Chondrocyte (in vitro differentiated cells): ENCODE measurements around the gene OR2AK2. TPM values are rescaled to one million over a fixed set of nuclear protein-coding genes. Genes with fewer than 3 reads are reported as not detected.

Experiments
- DNase-seq: peaks from one replicate; pipeline ENCODE4 v3.0.0; 2021; ENCODE audit warnings: mixed read lengths, low spot score
- H3K27ac Mint-ChIP-seq: one replicate; pipeline ENCODE4 v1.8.0; 2021; ENCODE audit warnings: mild to moderate bottlenecking, moderate library complexity, mixed read lengths; ENCODE audit not compliant: unreplicated experiment
- H3K27me3 Mint-ChIP-seq: 2 replicates; pipeline ENCODE4 v1.8.0; 2021; ENCODE audit warnings: low read depth, mixed read lengths
- H3K36me3 Mint-ChIP-seq: 2 replicates; pipeline ENCODE4 v1.8.0; 2021; ENCODE audit warnings: low read depth, mixed read lengths
- H3K4me1 Mint-ChIP-seq: 2 replicates; pipeline ENCODE4 v1.8.0; 2021; ENCODE audit warnings: low read depth, mild to moderate bottlenecking, mixed read lengths
- H3K4me3 Mint-ChIP-seq: one replicate; pipeline ENCODE4 v1.8.0; 2021; ENCODE audit warnings: mild to moderate bottlenecking, moderate library complexity, mixed read lengths; ENCODE audit not compliant: unreplicated experiment
- H3K9me3 Mint-ChIP-seq: 2 replicates; pipeline ENCODE4 v1.8.0; 2021; ENCODE audit warnings: low read depth, mixed read lengths
- total RNA-seq: library from RNA; stranded (reverse); gene quantifications from 3 replicates; pipeline ENCODE4 v1.2.1, GENCODE V29; 2021
- TF ChIP-seq, protein P1 (sequence below): fragments of 200-600 bp; sonication (generic); IDR thresholded peaks from 2 replicates; pipeline ENCODE4 v1.5.0; 2021; ENCODE audit warnings: antibody characterized with exemption, mild to moderate bottlenecking, moderate library complexity

The OR2AK2 gene
- total RNA-seq, 1 donor from 2014 or later = not detected

DNA sequence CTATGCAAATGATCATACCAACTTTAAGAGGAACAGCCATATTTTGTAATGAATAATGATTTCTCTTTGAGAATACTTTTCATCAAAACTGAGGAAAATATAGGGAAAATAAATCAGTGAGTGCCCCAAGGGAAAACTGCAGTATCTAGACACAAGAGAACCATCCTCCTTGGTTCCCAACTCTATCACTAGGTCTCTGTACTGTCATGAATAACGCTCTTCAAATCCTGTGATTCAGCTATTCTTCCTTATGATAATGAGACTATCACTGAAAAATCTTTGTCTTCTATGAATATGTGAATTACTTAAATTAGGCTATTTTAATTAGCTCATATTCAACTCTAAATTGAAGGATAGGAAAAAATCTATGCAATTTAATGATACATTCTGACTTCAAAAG, 50.8 kb downstream of the OR2AK2 start:
- no peak for DNase-seq
- H3K4me1 Mint-ChIP-seq = no peaks in the 10 kb centered on the region
- TF ChIP-seq, protein P1, sequence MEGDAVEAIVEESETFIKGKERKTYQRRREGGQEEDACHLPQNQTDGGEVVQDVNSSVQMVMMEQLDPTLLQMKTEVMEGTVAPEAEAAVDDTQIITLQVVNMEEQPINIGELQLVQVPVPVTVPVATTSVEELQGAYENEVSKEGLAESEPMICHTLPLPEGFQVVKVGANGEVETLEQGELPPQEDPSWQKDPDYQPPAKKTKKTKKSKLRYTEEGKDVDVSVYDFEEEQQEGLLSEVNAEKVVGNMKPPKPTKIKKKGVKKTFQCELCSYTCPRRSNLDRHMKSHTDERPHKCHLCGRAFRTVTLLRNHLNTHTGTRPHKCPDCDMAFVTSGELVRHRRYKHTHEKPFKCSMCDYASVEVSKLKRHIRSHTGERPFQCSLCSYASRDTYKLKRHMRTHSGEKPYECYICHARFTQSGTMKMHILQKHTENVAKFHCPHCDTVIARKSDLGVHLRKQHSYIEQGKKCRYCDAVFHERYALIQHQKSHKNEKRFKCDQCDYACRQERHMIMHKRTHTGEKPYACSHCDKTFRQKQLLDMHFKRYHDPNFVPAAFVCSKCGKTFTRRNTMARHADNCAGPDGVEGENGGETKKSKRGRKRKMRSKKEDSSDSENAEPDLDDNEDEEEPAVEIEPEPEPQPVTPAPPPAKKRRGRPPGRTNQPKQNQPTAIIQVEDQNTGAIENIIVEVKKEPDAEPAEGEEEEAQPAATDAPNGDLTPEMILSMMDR = no peak
- H3K36me3 Mint-ChIP-seq = no peaks in the 10 kb centered on the region
- H3K4me3 Mint-ChIP-seq = no peak overlapping the region
- H3K9me3 Mint-ChIP-seq = peaks cover 64% of the 10 kb centered on the region
- no peak overlapping the region for H3K27ac Mint-ChIP-seq
- no peaks in the 10 kb centered on the region for H3K27me3 Mint-ChIP-seq

Other genes with a start within 250 kb of the OR2AK2 start
- not detected in 3 replicates for gene OR6F1, start 248.6 kb upstream of the OR2AK2 start, total RNA-seq
- gene OR14K1, start 226.6 kb upstream of the OR2AK2 start, total RNA-seq = not detected in 3 replicates
- not detected in 3 replicates for gene OR14A2, start 217.1 kb upstream of the OR2AK2 start, total RNA-seq
- gene OR1C1, start 204.7 kb upstream of the OR2AK2 start, total RNA-seq = not detected in 3 replicates
- gene OR14A16, start 141.1 kb upstream of the OR2AK2 start, total RNA-seq = not detected in 3 replicates
- gene OR11L1, start 123.3 kb upstream of the OR2AK2 start, total RNA-seq = not detected in 3 replicates
- 0.41 to 1.7 TPM (median 0.70 TPM) in 3 replicates for gene TRIM58, start 108.0 kb upstream of the OR2AK2 start, total RNA-seq
- gene OR2W3, start 69.6 kb upstream of the OR2AK2 start, total RNA-seq = 0.75 TPM in 1 of 3 replicates, not detected in the others
- gene OR2T8, start 45.0 kb upstream of the OR2AK2 start, total RNA-seq = not detected in 3 replicates
- gene OR2AJ1, start 40.3 kb upstream of the OR2AK2 start, total RNA-seq = not detected in 3 replicates
- gene OR2L8, start 16.4 kb upstream of the OR2AK2 start, total RNA-seq = not detected in 3 replicates
- gene OR2L5, start 48.4 kb downstream of the OR2AK2 start, total RNA-seq = not detected in 3 replicates
- 0.07 TPM in 1 of 3 replicates, not detected in the others for gene OR2L2, start 64.8 kb downstream of the OR2AK2 start, total RNA-seq
- not detected in 3 replicates for gene OR2L3, start 81.6 kb downstream of the OR2AK2 start, total RNA-seq
- gene OR2L13, start 130.0 kb downstream of the OR2AK2 start, total RNA-seq = not detected in 3 replicates
- not detected in 3 replicates for gene OR2M5, start 179.9 kb downstream of the OR2AK2 start, total RNA-seq
- gene OR2M2, start 209.6 kb downstream of the OR2AK2 start, total RNA-seq = not detected in 3 replicates
- not detected in 3 replicates for gene OR2M3, start 232.0 kb downstream of the OR2AK2 start, total RNA-seq